Femur (tissue), 1 donor: ENCODE data around the gene INPP5K.
"Not testable (repeated sequence)": the region's sequence is repeated elsewhere in the genome, so short reads cannot be mapped to it uniquely, and the experiment has no call there.

ENCODE experiments used
- DNase-seq: peaks from one replicate; pipeline ENCODE4 v3.0.0-alpha.2; 2017

Gene INPP5K

GRCh38 chr17:1516388-1517161 lies at the start of gene INPP5K:
Gene INPP5K (minus strand): TSS chr17:1516612. CDS start chr17:1516499, 113 bp downstream.
- DNase-seq = peak; percentile 99

- DNase-seq = no peak
Measured at GRCh38 chr17:1565877-1566276, 49.5 kb upstream of the INPP5K start.

GRCh38 chr17:1563786-1564613 lies 47.6 kb upstream of the INPP5K start:
- no peak for DNase-seq

- not testable (repeated sequence) for DNase-seq
Measured at GRCh38 chr17:1563471-1563785, 47.0 kb upstream of the INPP5K start.

GRCh38 chr17:1562176-1562643 lies 45.8 kb upstream of the INPP5K start:
- DNase-seq = no peak

- DNase-seq = no peak
Measured at GRCh38 chr17:1561420-1562175, 45.2 kb upstream of the INPP5K start.

GRCh38 chr17:1560858-1561355 lies 44.5 kb upstream of the INPP5K start:
- no peak for DNase-seq

- no peak for DNase-seq
Measured at GRCh38 chr17:1560101-1560857, 43.9 kb upstream of the INPP5K start.

GRCh38 chr17:1559047-1560043 lies 42.9 kb upstream of the INPP5K start:
- no peak for DNase-seq

GRCh38 chr17:1558401-1558800 lies 42.0 kb upstream of the INPP5K start:
- no peak for DNase-seq

GRCh38 chr17:1557355-1558095 lies 41.1 kb upstream of the INPP5K start:
- no peak for DNase-seq

- peak; percentile 56 for DNase-seq
Measured at GRCh38 chr17:1555651-1556471, 39.4 kb upstream of the INPP5K start.

GRCh38 chr17:1554751-1555540 lies 38.5 kb upstream of the INPP5K start:
- DNase-seq = no peak

GRCh38 chr17:1553354-1554266 lies 37.2 kb upstream of the INPP5K start:
- no peak for DNase-seq

GRCh38 chr17:1552932-1553331 lies 36.5 kb upstream of the INPP5K start:
- no peak for DNase-seq

- no peak for DNase-seq
Measured at GRCh38 chr17:1551741-1552140, 35.3 kb upstream of the INPP5K start.

GRCh38 chr17:1548032-1548431 lies 31.6 kb upstream of the INPP5K start:
- no peak for DNase-seq
